Stimulated activated CD8-positive, alpha-beta memory T cell treated with anti-CD3 and anti-CD28 coated beads, Interleukin-12 subunit alpha, Interleukin-12 subunit beta, amount 100 ng/mL, for 24 hours (primary cell): Measurements from ENCODE around the gene RASGEF1B.

Experiments
- DNase-seq: peaks from one replicate; pipeline ENCODE4 v3.0.0-alpha.2; 2020; ENCODE audit errors: extremely low read depth

Gene RASGEF1B

GRCh38 chr4:81466841-81467671, 4.7 kb downstream of the RASGEF1B start:
- no peak for DNase-seq

- no peak for DNase-seq
Measured at GRCh38 chr4:81465406-81466340, 6.0 kb downstream of the RASGEF1B start.

- DNase-seq: no peak
Measured at GRCh38 chr4:81460834-81461233, 10.9 kb downstream of the RASGEF1B start.

- DNase-seq: no peak
Measured at GRCh38 chr4:81460191-81460701, 11.5 kb downstream of the RASGEF1B start.

GRCh38 chr4:81459228-81459627, 12.5 kb downstream of the RASGEF1B start:
- DNase-seq: no peak

DNA sequence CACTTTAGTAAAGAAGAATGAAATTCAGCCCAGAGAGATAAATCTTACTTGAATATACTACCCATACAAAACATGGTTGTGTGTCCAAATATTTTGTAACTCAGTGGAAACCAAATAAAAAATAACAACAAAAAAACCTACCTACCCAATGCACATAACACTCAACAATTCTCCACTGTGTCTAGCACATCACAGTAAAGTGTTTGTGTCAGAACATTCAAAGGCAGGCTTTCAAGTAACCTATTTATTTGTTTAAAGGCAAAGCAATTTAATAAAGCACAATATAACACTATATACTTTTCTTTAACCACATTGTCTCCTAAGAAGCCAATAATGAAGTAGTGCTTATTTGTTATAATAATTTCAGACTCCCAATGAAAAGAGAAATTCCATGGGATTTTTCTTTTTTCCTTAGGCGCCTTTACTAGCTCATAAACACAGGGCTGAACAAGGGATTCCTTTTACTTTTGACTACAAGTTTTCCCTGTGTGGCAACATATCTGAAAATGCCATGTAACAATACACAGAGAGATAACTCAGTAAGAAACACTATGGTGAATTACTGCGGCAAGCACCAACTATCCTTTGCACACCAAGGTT, 13.7 kb downstream of the RASGEF1B start:
- DNase-seq: no peak

- DNase-seq: no peak
Measured at GRCh38 chr4:81457345-81457744, 14.4 kb downstream of the RASGEF1B start.

GRCh38 chr4:81455897-81456296, 15.8 kb downstream of the RASGEF1B start:
- DNase-seq: no peak

DNA sequence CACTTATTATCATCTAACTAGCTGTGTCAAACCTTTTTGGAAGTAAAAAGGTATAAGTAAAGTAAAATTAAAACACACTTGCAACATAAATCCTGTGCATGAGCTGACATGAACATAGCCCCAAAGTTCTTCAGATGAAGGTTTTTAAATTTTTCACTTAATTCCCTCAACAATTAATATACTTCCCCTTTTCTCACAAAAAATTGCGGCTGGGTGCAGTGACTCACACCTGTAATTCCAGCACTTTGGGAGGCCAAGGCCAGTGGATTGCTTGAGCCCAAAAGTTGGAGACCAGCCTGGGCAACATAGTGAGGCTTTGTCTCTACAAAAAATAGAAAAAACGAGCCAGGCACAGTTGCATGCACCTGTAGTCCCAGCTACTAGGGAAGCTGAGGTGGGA, 16.8 kb downstream of the RASGEF1B start:
- no peak for DNase-seq

- DNase-seq: no peak
Measured at GRCh38 chr4:81454499-81454898, 17.2 kb downstream of the RASGEF1B start.

- DNase-seq: no peak
Measured at GRCh38 chr4:81453024-81453423, 18.7 kb downstream of the RASGEF1B start.

- DNase-seq: no peak
Measured at GRCh38 chr4:81452452-81453006, 19.2 kb downstream of the RASGEF1B start.

DNA sequence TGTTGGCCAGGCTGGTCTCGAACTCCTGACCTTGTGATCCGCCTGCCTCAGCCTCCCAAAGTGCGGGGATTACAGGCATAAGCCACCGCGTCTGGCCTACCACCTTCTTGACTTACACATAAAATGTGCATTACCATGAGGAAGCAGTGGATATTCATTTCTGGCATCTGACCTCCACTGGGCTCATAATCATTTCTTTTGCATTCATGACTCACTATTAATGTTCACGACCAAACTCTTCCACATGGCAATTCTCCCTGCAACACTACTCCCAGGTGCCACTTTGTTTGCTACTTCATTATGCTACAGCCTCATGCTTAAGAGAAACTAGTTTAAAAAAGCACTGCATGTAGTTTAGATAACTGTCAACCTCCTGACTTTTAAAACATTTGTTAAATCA, 22.7 kb downstream of the RASGEF1B start:
- DNase-seq: no peak

GRCh38 chr4:81447566-81448229, 24.0 kb downstream of the RASGEF1B start:
- no peak for DNase-seq

GRCh38 chr4:81446634-81447033, 25.1 kb downstream of the RASGEF1B start:
- DNase-seq: no peak

DNA sequence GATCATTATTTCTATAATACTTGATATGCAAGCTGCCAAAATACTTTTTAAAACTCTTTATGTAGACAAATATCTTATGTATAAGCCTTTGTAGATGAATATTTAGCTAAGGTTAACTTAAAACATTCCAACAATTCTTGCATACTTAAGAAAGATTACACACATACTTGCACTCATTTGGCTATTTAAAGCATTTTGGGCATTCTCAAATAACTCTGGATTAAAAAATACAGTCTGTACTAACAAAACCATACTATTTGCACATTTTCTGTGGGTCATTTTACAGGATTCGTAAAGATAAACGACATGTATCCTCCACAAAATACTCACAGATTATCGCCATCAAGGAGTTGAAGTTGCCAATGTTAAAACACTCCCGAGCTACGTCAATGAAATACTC, 26.5 kb downstream of the RASGEF1B start:
- no peak for DNase-seq

- DNase-seq: no peak
Measured at GRCh38 chr4:81442484-81443085, 29.1 kb downstream of the RASGEF1B start.

- DNase-seq: no peak
Measured at GRCh38 chr4:81440949-81441348, 30.8 kb downstream of the RASGEF1B start.

DNA sequence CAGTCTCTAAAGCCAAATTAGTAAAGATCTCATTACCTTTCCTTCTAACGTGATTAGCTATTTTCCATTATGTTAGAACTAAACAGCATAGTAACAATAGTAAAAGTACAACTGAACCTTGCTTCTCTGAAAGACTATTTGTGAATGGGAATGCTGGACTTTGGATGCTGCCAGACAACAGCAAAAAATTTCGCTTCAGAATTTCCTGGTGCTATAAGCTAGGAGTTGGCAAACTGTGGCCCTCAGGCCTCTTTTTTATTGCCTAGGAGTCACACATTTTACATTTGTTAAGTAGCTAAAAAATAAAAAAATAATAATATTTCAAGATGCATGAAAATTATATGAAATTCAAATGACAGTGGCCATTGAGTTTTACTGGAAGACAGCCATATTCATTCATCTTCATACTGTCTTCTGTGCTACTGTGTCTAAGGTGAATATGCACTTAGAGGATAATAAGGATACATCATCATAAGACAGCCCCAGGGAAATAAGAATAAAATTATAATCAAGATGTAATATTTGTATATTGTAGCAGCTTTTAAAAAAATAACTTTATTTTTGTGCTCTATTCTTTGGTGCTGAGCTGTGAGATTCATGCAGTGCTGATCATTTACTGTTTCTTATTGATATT, 34.6 kb downstream of the RASGEF1B start:
- DNase-seq: no peak

- no peak for DNase-seq
Measured at GRCh38 chr4:81436096-81436495, 35.6 kb downstream of the RASGEF1B start.
